Neural cell (in vitro differentiated cells): ENCODE data around the gene BIRC2. TPM values are rescaled to one million over a fixed set of nuclear protein-coding genes. Genes with fewer than 3 reads are reported as not detected.

ENCODE experiments used
- H2AFZ ChIP-seq: fragments of 200-600, 300-800 bp; sonication (generic), shearing (Covaris generic); 2 replicates; pipeline ENCODE4 v1.6.0; 2014; ENCODE audit warnings: low read depth, mild to moderate bottlenecking, antibody characterized with exemption, low read length, moderate library complexity
- H3F3A ChIP-seq: fragments of 200-600 bp; shearing (Covaris generic); 2 replicates; pipeline ENCODE4 v1.6.1; 2016; ENCODE audit warnings: mild to moderate bottlenecking, moderate library complexity, mixed read lengths, antibody characterized with exemption, low read length; ENCODE audit not compliant: insufficient read depth, poor library complexity, severe bottlenecking
- H3K27ac ChIP-seq: fragments of 200-600, 300-800 bp; sonication (generic), shearing (Covaris generic); 2 replicates; pipeline ENCODE4 v1.5.1; 2014; ENCODE audit warnings: mild to moderate bottlenecking, low read length, moderate library complexity
- H3K27me3 ChIP-seq: fragments of 300-800, 200-600 bp; sonication (generic), shearing (Covaris generic); 2 replicates; pipeline ENCODE4 v1.6.0; 2014; ENCODE audit warnings: mild to moderate bottlenecking, low read depth, low read length, moderate library complexity; ENCODE audit not compliant: insufficient read depth
- H3K36me3 ChIP-seq: fragments of 300-800, 200-600 bp; sonication (generic), shearing (Covaris generic); 2 replicates; pipeline ENCODE4 v1.5.1; 2014; ENCODE audit warnings: mild to moderate bottlenecking, antibody characterized with exemption, low read length, moderate library complexity; ENCODE audit not compliant: insufficient read depth
- H3K4me2 ChIP-seq: fragments of 300-800, 200-600 bp; sonication (generic), shearing (Covaris generic); 2 replicates; pipeline ENCODE4 v1.6.0; 2014; ENCODE audit warnings: mild to moderate bottlenecking, low read length
- H3K4me3 ChIP-seq: fragments of 300-800, 200-600 bp; sonication (generic), shearing (Covaris generic); 2 replicates; pipeline ENCODE4 v1.5.1; 2014; ENCODE audit warnings: mild to moderate bottlenecking, low read length, moderate library complexity
- H3K79me2 ChIP-seq: fragments of 200-600 bp; shearing (Covaris generic); replicated peaks from 2 replicates; pipeline ENCODE4 v1.6.0; 2014; ENCODE audit warnings: mild to moderate bottlenecking, low read length, moderate library complexity; ENCODE audit not compliant: insufficient read depth
- H3K9ac ChIP-seq: fragments of 300-800, 200-600 bp; sonication (generic), shearing (Covaris generic); 2 replicates; pipeline ENCODE4 v1.6.1; 2016; ENCODE audit warnings: mild to moderate bottlenecking, low read length, mixed read lengths
- H3K9me2 ChIP-seq: fragments of 200-600 bp; shearing (Covaris generic); 2 replicates; pipeline ENCODE4 v1.6.1; 2016; ENCODE audit warnings: mild to moderate bottlenecking, low read length, mixed read lengths; ENCODE audit not compliant: insufficient read depth
- H3K9me3 ChIP-seq: fragments of 200-600, 300-800 bp; sonication (generic), shearing (Covaris generic); 2 replicates; pipeline ENCODE4 v1.6.1; 2016; ENCODE audit warnings: mild to moderate bottlenecking, mixed run types, low read length, moderate library complexity, mixed read lengths
- H4K20me1 ChIP-seq: fragments of 200-600 bp; shearing (Covaris generic); 2 replicates; pipeline ENCODE4 v1.6.1; 2016; ENCODE audit warnings: mild to moderate bottlenecking, mixed run types; ENCODE audit not compliant: insufficient read depth
- EP300 ChIP-seq: fragments of 450-650 bp; conservative IDR thresholded peaks from 2 replicates; pipeline ENCODE4 v1.6.1; 2014; ENCODE audit warnings: antibody characterized with exemption, mild to moderate bottlenecking, moderate library complexity; ENCODE audit not compliant: poor library complexity, severe bottlenecking
- EZH2 ChIP-seq: fragments of 200-600, 300-800 bp; shearing (Covaris generic), sonication (generic); IDR thresholded peaks from 2 replicates; pipeline ENCODE4 v1.6.1; 2014; ENCODE audit warnings: antibody characterized with exemption, low read length, borderline replicate concordance, mild to moderate bottlenecking; ENCODE audit not compliant: insufficient read depth, poor library complexity, severe bottlenecking
- MXI1 ChIP-seq: fragments of 450-650 bp; conservative IDR thresholded peaks from 2 replicates; pipeline ENCODE4 v1.6.1; 2014; ENCODE audit warnings: antibody characterized with exemption, mild to moderate bottlenecking; ENCODE audit not compliant: poor library complexity, severe bottlenecking
- POLR2AphosphoS5 ChIP-seq: IDR thresholded peaks from 2 replicates; pipeline ENCODE4 v1.6.1; 2012
- RAD21 ChIP-seq: fragments of 450-650 bp; conservative IDR thresholded peaks from 2 replicates; pipeline ENCODE4 v1.6.1; 2014; ENCODE audit warnings: antibody characterized with exemption, mild to moderate bottlenecking, moderate library complexity
- SMC3 ChIP-seq: fragments of 450-650 bp; conservative IDR thresholded peaks from 2 replicates; pipeline ENCODE4 v1.6.1; 2014; ENCODE audit warnings: antibody characterized with exemption, mild to moderate bottlenecking, moderate library complexity; ENCODE audit not compliant: poor library complexity
- TAF1 ChIP-seq: IDR thresholded peaks from 2 replicates; pipeline ENCODE4 v1.6.1; 2012; ENCODE audit warnings: low read depth
- polyA plus RNA-seq: library from polyadenylated mRNA; depleted of rRNA; stranded (reverse); fragments of >200 nt; gene quantifications from 2 replicates; pipeline ENCODE4 v1.2.3, GENCODE V29; 2014
- TF ChIP-seq, protein P1 (sequence below): fragments of 450-650 bp; IDR thresholded peaks from 2 replicates; pipeline ENCODE4 v1.5.1; 2014; ENCODE audit warnings: antibody characterized with exemption, mild to moderate bottlenecking, moderate library complexity; ENCODE audit not compliant: poor library complexity, severe bottlenecking
- TF ChIP-seq, protein P2 (sequence below): IDR thresholded peaks from 2 replicates; pipeline ENCODE4 v1.6.1; 2012; ENCODE audit warnings: borderline replicate concordance

Gene BIRC2
- polyA plus RNA-seq, 1 donor from 2014 or later: 68.7 TPM

DNA sequence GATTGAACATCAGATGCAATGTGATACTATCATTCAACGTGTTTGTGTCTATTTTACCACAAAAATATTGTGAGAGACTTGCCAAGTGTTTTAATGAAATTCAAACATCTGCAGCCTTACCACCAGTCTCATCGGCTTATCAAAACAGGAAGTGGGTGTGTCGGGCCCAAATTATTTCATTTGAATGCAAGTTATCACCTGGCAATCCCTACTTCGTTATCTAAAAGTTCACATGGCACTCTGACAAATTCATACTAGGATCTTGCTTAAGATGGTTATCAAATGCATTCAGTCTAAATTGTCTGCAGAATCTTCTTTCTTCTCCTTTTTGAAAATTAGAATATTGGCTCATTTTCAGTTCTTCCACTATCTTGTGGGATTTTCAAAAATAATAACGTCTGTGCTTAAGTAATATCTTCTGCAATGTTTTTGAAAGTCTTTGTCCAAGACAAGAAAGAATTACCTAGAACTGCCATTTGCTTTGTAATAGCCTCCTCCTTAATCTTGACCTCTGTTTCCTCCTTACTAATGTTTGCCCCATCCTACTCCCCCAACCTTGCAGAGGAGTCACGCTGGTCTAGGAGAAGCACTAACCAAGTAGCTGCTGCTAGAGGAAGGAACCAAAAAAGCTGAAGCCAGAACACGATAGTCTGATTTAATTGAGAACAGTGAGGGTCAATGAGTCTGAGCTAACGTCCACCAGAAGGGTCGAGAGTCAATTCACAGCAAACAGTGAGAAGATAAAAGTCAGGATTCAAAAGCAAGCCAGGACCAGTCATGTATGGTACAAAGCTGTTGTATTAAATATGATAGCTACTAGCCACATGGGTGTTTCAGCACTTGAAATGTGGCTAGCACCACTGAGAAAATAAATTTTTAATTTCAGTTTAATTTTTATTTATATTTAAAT, 39.9 kb upstream of the BIRC2 start:
- Histone ChIP-seq H3K27me3 (no peaks in the 10 kb centered on the region), H3K9me3 (peaks cover 4% of the 10 kb centered on the region), H3K79me2 (no peaks in the 10 kb centered on the region), H3K27ac (no peak overlapping the region), H3K9ac (no peak overlapping the region), H3K4me3 (no peak overlapping the region), H2AFZ (no peak overlapping the region), H4K20me1 (no peaks in the 10 kb centered on the region), H3F3A (no peaks in the 10 kb centered on the region), H3K9me2 (no peaks in the 10 kb centered on the region), H3K36me3 (no peaks in the 10 kb centered on the region), H3K4me2 (no peak overlapping the region)
- TF ChIP-seq MXI1: no peak
- TF ChIP-seq POLR2AphosphoS5: no peak
- TF ChIP-seq EZH2: no peak
- TF ChIP-seq SMC3: no peak
- TF ChIP-seq, protein P1, sequence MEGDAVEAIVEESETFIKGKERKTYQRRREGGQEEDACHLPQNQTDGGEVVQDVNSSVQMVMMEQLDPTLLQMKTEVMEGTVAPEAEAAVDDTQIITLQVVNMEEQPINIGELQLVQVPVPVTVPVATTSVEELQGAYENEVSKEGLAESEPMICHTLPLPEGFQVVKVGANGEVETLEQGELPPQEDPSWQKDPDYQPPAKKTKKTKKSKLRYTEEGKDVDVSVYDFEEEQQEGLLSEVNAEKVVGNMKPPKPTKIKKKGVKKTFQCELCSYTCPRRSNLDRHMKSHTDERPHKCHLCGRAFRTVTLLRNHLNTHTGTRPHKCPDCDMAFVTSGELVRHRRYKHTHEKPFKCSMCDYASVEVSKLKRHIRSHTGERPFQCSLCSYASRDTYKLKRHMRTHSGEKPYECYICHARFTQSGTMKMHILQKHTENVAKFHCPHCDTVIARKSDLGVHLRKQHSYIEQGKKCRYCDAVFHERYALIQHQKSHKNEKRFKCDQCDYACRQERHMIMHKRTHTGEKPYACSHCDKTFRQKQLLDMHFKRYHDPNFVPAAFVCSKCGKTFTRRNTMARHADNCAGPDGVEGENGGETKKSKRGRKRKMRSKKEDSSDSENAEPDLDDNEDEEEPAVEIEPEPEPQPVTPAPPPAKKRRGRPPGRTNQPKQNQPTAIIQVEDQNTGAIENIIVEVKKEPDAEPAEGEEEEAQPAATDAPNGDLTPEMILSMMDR: no peak
- TF ChIP-seq, protein P2, sequence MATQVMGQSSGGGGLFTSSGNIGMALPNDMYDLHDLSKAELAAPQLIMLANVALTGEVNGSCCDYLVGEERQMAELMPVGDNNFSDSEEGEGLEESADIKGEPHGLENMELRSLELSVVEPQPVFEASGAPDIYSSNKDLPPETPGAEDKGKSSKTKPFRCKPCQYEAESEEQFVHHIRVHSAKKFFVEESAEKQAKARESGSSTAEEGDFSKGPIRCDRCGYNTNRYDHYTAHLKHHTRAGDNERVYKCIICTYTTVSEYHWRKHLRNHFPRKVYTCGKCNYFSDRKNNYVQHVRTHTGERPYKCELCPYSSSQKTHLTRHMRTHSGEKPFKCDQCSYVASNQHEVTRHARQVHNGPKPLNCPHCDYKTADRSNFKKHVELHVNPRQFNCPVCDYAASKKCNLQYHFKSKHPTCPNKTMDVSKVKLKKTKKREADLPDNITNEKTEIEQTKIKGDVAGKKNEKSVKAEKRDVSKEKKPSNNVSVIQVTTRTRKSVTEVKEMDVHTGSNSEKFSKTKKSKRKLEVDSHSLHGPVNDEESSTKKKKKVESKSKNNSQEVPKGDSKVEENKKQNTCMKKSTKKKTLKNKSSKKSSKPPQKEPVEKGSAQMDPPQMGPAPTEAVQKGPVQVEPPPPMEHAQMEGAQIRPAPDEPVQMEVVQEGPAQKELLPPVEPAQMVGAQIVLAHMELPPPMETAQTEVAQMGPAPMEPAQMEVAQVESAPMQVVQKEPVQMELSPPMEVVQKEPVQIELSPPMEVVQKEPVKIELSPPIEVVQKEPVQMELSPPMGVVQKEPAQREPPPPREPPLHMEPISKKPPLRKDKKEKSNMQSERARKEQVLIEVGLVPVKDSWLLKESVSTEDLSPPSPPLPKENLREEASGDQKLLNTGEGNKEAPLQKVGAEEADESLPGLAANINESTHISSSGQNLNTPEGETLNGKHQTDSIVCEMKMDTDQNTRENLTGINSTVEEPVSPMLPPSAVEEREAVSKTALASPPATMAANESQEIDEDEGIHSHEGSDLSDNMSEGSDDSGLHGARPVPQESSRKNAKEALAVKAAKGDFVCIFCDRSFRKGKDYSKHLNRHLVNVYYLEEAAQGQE: no peak
- TF ChIP-seq RAD21: no peak
- no peak for TF ChIP-seq EP300
- no peak for TF ChIP-seq TAF1

DNA sequence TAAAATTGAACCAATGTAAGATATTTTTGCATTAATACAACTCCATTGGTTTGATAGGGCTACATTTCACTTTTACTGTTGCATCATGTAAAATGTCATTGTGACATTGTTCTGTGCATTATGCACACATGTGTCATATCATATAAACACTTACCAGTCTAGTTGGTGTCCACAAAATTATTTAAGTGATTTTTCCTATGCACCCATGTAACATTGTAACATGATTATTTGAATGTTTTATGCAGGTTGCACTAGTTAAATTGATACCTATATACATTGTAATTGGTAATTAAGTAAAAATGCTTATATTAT, 39.3 kb upstream of the BIRC2 start:
- Histone ChIP-seq H3K9me2 (no peaks in the 10 kb centered on the region), H4K20me1 (no peaks in the 10 kb centered on the region), H3K27ac (no peak overlapping the region), H3K4me3 (no peak overlapping the region), H3K9ac (no peak overlapping the region), H3K36me3 (no peaks in the 10 kb centered on the region), H3F3A (no peaks in the 10 kb centered on the region), H3K4me2 (no peak overlapping the region), H3K27me3 (no peaks in the 10 kb centered on the region), H3K9me3 (no peaks in the 10 kb centered on the region), H2AFZ (no peak overlapping the region), H3K79me2 (no peaks in the 10 kb centered on the region)
- TF ChIP-seq EP300: no peak
- TF ChIP-seq EZH2: no peak
- TF ChIP-seq, protein P2: no peak
